GM10248 (cell line): Measurements from ENCODE around the gene ACOT13.
"Not testable (repeated sequence)": the region's sequence is repeated elsewhere in the genome, so short reads cannot be mapped to it uniquely, and the experiment has no call there.

Source experiments
- CTCF ChIA-PET: fragments of 300-600 bp; sonication (Branson Sonifier 250); formaldehyde crosslinking; extraction: SDS; loops from one replicate; lab custom pipeline; 2021; ENCODE audit warnings: antibody characterized with exemption; lab: Yijun Ruan, JAX
- POLR2A ChIA-PET: fragments of 350-650 bp; sonication (Branson Sonifier 250); formaldehyde crosslinking; extraction: SDS; loops from one replicate; lab custom pipeline; 2020; ENCODE audit warnings: antibody characterized with exemption; lab: Yijun Ruan, JAX
- DNase-seq: peaks from one replicate; pipeline ENCODE4 v3.0.0; 2012; ENCODE audit errors: extremely low spot score
- TF ChIP-seq, protein P1 (sequence below): IDR thresholded peaks from 2 replicates; pipeline ENCODE4 v1.5.1; 2012; ENCODE audit warnings: mild to moderate bottlenecking, low read depth; ENCODE audit errors: extremely low read depth, missing control alignments, control extremely low read depth

Gene ACOT13

DNA sequence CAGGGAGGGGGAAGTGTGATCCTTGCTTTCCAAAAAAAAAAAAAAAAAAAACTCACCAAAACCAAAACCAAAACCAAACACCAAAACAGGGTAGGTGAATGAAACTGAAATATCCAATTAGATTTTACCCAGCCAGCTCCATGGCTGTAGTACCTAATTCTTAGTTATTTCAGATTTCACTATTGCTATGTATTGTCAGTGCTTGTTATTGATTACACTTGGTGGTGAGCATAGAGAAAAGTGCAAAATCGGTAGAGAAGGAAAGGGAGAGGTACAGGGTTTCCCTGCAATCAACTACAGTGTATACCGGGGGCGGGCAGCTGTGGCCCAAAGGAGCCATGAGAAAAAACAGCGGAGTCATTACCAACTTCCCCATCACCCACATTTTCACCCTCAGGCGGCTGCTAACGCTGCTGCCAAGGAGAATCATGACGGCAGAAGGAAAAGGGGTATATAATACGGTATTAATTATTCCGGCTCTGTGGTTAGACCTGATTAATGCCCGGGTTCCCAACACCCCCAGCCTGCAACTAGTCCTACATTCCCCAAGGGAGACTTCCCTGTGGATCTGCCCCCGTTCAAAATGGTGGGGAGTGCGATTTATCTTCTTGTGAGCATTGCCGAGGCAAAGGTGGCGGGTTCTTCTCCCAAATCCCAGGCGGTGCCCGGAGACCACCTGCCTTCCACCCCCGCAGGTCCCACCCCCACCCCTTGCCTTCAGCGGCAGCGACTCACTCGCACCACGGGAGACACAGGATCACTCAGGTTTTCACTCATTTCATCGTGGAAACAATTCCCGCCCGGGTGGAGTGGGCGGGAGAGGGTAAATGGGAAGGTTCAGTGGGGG lies 52.5 kb downstream of the ACOT13 start, which contains the start of gene C6orf62:
TSS of gene C6orf62 (minus strand) at position 30 of the 847 bp plus-strand sequence. CDS start 486 bp downstream, outside the sequence.
- POLR2A ChIA-PET, result interaction anchor here (0.6 to 2.0 kb wide), 8 partner anchors 9 to 1257 kb away, joined by 3 to 7 read pairs (median 4); partner anchors contain the start of genes ACOT13, GMNN and TDP2
- TF ChIP-seq, protein P1, sequence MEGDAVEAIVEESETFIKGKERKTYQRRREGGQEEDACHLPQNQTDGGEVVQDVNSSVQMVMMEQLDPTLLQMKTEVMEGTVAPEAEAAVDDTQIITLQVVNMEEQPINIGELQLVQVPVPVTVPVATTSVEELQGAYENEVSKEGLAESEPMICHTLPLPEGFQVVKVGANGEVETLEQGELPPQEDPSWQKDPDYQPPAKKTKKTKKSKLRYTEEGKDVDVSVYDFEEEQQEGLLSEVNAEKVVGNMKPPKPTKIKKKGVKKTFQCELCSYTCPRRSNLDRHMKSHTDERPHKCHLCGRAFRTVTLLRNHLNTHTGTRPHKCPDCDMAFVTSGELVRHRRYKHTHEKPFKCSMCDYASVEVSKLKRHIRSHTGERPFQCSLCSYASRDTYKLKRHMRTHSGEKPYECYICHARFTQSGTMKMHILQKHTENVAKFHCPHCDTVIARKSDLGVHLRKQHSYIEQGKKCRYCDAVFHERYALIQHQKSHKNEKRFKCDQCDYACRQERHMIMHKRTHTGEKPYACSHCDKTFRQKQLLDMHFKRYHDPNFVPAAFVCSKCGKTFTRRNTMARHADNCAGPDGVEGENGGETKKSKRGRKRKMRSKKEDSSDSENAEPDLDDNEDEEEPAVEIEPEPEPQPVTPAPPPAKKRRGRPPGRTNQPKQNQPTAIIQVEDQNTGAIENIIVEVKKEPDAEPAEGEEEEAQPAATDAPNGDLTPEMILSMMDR, result no peak
- CTCF ChIA-PET, result interaction anchor here (0.7 to 1.8 kb wide), 3 partner anchors 15 to 273 kb away, joined by 3 to 5 read pairs (median 4); no protein-coding TSS in a partner anchor
- DNase-seq, result peak; percentile 38

DNA sequence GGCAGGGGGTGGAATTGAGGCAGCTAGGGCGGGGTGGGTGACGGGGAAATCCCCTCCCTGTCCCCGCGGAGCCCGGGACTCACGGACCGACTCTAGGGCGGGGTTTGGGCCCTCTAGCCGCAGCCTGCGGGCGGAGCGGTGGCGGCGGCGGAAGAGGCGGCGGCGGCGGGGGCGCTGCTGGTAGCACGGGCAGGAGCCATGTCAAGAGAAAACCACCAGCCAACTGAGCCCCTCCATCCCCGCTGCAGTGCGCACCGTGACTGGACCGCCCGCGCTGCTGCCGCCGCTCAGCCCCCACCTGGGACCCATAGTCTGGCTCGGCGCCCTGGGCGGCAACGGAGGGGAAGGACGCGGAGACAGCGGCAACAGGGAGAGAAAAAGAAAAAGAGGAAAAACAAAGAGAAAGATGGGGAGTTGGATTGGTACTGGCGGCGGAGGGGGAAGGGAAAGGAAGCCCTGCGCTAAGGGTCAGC lies 53.3 kb downstream of the ACOT13 start:
- ChIA-PET CTCF (no interaction called here), POLR2A (interaction anchor here (0.6 to 2.0 kb wide), 5 partner anchors 12 to 173 kb away, joined by 3 to 6 read pairs (median 3); partner anchors contain the start of genes ACOT13 and TDP2)
- DNase-seq, result peak; percentile 62
- TF ChIP-seq, protein P1, result no peak

DNA sequence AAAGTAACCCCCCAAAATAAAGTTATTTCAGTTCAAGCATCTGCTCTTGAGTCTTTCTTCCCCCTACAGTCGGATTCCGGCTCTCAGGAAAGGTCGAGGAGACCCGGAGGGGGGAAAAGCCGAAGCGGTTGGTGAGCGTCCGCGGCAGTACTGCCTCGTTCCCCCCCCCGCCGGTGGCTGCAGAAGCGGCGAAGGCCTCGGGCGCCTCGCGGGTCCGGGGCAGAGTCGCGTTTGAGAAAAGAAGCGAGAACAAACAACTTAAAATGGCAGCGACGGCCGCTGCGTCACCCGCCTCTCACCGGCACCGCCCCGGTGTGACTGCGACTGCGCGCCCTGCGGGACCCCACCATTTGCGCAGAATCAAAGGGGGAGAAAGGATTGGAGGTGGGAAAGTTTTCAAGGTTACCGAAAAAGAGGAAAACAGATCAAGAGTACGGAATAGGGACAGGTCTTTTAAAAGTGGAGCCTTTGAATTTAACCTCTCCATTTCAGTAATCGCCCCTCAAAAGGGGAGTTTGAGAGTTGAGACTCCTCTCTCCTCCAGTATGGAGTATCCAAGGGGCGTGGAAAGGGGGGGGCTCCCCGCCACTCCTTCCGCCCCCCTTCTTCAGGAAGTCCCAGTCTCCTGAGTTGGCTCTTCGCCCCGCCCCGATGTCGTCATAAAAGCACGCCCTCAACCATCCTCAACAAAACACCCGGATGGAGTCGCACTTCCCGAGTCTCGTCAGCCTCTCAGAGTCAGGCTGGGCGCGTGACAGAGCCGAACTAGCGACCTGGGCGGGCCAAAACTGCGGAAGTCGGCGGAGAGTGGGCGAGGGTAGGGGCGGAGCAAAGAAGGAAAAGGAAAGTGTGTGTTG lies 54.0 kb downstream of the ACOT13 start:
- TF ChIP-seq, protein P1, result no peak
- POLR2A ChIA-PET, result interaction anchor here (0.6 to 1.5 kb wide), 3 partner anchors 22 to 54 kb away, joined by 3 to 4 read pairs (median 3); partner anchors contain the start of gene ACOT13
- DNase-seq, result peak; percentile 97
- CTCF ChIA-PET, result interaction anchor here (0.9 kb wide), 2 partner anchors 15 to 17 kb away, joined by 3 to 4 read pairs; no protein-coding TSS in a partner anchor

DNA sequence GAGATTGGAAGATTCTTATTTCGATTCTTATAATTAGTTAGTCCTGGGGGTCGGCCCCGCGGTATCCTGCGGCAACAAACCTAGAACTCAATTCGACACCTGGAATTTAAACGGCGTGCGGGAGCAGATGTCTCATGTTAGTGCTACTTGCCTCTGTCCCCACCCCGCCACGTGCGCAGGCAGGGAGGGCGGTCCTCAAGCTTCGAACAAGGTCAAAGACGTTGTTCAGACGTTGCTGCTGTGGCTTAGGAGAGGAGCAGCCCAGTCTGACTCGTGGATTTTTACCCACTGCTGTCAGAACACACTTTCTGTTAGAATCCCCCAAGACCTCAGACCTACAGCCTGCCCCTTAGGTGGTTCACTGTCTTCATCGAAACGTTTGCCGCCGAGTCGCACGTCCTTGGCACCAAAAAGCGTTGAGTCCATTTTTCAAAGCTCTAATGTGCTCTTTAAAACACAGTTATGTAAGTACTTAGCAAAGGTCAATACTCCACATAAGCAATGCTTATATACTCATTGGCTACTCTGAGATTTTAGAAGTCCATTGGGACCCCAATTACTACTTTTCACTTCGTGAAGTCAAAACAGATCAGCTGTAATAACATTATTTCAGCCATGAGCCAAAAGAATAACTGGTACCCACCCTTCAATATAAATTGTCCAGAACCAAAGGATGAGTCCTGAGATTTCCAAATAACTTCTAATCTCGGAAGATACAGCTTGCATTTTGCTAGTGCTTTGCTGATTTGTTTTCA lies 54.8 kb downstream of the ACOT13 start:
- POLR2A ChIA-PET, result interaction anchor here (0.5 to 1.5 kb wide), 4 partner anchors 14 to 55 kb away, joined by 3 to 4 read pairs (median 4); partner anchors contain the start of gene ACOT13
- CTCF ChIA-PET, result interaction anchor here (0.8 to 1.0 kb wide), 6 partner anchors 14 to 24 kb away, joined by 3 to 5 read pairs (median 3); no protein-coding TSS in a partner anchor
- DNase-seq, result peak; percentile 71
- TF ChIP-seq, protein P1, result no peak

DNA sequence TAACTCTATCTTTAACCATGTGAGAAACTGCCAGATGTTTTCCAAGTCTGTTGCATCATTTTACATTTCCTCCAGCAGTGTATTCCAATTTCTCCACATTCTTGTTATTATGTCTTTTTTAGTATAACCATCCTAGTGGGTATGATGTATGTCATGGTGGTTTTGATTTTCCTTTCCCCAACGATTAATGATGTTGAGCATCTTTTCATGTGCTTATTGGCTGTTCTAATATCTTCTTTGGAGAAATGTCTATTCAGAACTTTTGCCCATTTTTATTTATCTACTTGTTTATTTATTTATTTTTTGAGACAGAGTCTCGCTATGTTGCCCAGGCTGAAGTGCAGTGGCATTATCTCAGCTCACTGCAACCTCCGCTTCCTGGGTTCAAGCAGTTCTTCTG lies 56.4 kb downstream of the ACOT13 start:
- ChIA-PET POLR2A (no interaction called here), CTCF (interaction anchor here (1.4 to 1.5 kb wide), 2 partner anchors 12 to 142 kb away, joined by 3 to 5 read pairs; no protein-coding TSS in a partner anchor)
- TF ChIP-seq, protein P1, result no peak
- no peak for DNase-seq

DNA sequence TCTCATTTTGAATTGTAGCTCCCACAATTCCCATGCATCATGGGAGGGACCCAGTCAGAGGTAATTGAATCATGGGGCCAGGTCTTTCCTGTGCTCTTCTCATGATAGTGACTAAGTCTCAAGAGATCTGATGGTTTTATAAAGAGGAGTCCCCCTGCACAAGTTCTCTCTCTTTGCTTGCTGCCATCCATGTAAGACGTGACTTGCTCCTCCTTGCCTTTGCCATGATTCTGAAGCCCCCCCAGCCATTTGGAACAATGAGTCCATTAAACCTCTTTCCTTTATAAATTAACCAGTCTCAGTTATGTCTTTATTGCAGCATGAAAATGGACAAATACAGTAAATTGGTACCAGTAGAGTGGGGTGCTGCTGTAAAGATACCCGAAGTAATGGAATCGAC lies 63.8 kb downstream of the ACOT13 start:
- CTCF ChIA-PET, result interaction anchor here (3.1 kb wide), 1 partner anchor 12 kb away, joined by 14 read pairs; no protein-coding TSS in a partner anchor
- POLR2A ChIA-PET, DNase-seq: not testable (repeated sequence)

DNA sequence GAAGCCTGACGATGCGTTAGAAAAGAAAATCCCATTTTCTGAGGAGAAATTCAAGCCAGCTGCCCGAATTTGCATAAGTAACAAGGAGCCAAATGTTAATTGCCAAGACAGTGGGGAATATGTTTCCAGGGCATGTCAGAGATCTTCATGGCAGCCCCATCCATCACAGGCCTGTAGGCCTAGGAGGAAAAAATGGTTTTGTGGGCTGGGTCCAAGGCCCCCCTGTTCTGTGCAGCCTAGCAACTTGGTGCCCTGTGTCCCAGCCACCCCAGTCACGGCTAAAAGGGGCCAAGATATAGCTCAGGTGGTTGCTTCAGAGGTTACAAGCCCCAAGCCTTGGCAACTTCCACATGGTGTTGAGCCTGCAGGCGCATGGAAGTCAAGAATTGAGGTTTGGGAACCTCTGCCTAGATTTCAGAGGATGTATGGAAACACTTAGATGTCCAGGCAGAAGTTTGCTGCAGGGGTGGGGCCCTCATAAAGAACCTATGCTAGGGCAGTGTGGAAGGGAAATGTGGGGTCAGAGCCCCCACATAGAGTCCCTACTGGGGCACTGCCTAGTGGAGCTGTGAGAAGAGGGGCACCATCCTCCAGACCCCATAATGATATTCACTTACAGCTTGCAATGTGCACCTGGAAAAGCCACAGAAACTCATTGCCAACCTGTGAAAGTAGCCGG lies 64.7 kb downstream of the ACOT13 start:
- POLR2A ChIA-PET, DNase-seq: not testable (repeated sequence)
- CTCF ChIA-PET, result interaction anchor here (1.6 to 3.1 kb wide), 2 partner anchors 11 to 14 kb away, joined by 4 to 14 read pairs; no protein-coding TSS in a partner anchor
